ENCODE data around the gene DISC1.
"Not testable (repeated sequence)": the region's sequence is repeated elsewhere in the genome, so short reads cannot be mapped to it uniquely, and the experiment has no call there.

Gene DISC1

GRCh38 chr1:231618609-231619256 is 7.9 kb upstream of the DISC1 start:
- Mint-ChIP-seq H3K9me3 (no peaks in the 10 kb centered on the region), H3K27ac (no peak overlapping the region), H3K4me1 (peaks cover 17% of the 10 kb centered on the region), H3K27me3 (peaks cover 30% of the 10 kb centered on the region), H3K4me3 (no peak overlapping the region), H3K36me3 (no peaks in the 10 kb centered on the region)
- ATAC-seq: no peak

GRCh38 chr1:231619257-231619634 is 7.3 kb upstream of the DISC1 start:
- Mint-ChIP-seq H3K9me3 (no peaks in the 10 kb centered on the region), H3K27me3 (peaks cover 34% of the 10 kb centered on the region), H3K4me3 (no peak overlapping the region), H3K36me3 (no peaks in the 10 kb centered on the region), H3K4me1 (peaks cover 12% of the 10 kb centered on the region), H3K27ac (no peak overlapping the region)
- ATAC-seq: no peak

- ATAC-seq, H3K36me3 Mint-ChIP-seq, H3K4me3 Mint-ChIP-seq, H3K9me3 Mint-ChIP-seq, H3K27ac Mint-ChIP-seq: not testable (repeated sequence)
- Mint-ChIP-seq H3K27me3 (peaks cover 34% of the 10 kb centered on the region), H3K4me1 (peaks cover 16% of the 10 kb centered on the region)
Measured at GRCh38 chr1:231625042-231625441, 1.5 kb upstream of the DISC1 start.

GRCh38 chr1:231625975-231626534 is 535 bp upstream of the DISC1 start:
- Mint-ChIP-seq H3K9me3 (no peaks in the 10 kb centered on the region), H3K4me1 (peaks cover 16% of the 10 kb centered on the region), H3K36me3 (no peaks in the 10 kb centered on the region), H3K4me3 (peak overlapping the region; percentile 90), H3K27ac (peak overlapping the region; percentile 79), H3K27me3 (peaks cover 26% of the 10 kb centered on the region)
- no peak for ATAC-seq

- no peaks in the 10 kb centered on the region for H3K9me3 Mint-ChIP-seq
- H3K4me1 Mint-ChIP-seq: peaks cover 16% of the 10 kb centered on the region
- peak; percentile 81 for ATAC-seq
Measured at GRCh38 chr1:231626951-231627614, 493 bp downstream of the DISC1 start.

GRCh38 chr1:231628207-231628876 is 1.8 kb downstream of the DISC1 start:
- ATAC-seq: no peak
- Mint-ChIP-seq H3K4me1 (peaks cover 16% of the 10 kb centered on the region), H3K4me3 (no peak overlapping the region), H3K27me3 (peaks cover 8% of the 10 kb centered on the region), H3K9me3 (no peaks in the 10 kb centered on the region), H3K36me3 (no peaks in the 10 kb centered on the region), H3K27ac (no peak overlapping the region)

More at GRCh38 chr1:231626951-231627614, 493 bp downstream of the DISC1 start:
- Mint-ChIP-seq H3K27ac (peak overlapping the region; percentile 79), H3K27me3 (peaks cover 20% of the 10 kb centered on the region), H3K36me3 (no peaks in the 10 kb centered on the region), H3K4me3 (peak overlapping the region; percentile 90)

GRCh38 chr1:231629132-231629531 is 2.5 kb downstream of the DISC1 start:
- H3K4me3 Mint-ChIP-seq: no peak overlapping the region
- ATAC-seq: no peak
- peaks cover 16% of the 10 kb centered on the region for H3K4me1 Mint-ChIP-seq
- no peaks in the 10 kb centered on the region for H3K36me3 Mint-ChIP-seq
- peaks cover under 1% of the 10 kb centered on the region for H3K27me3 Mint-ChIP-seq
- H3K9me3 Mint-ChIP-seq: no peaks in the 10 kb centered on the region
- H3K27ac Mint-ChIP-seq: no peak overlapping the region

GRCh38 chr1:231630558-231631205 is 4.1 kb downstream of the DISC1 start:
- no peak overlapping the region for H3K27ac Mint-ChIP-seq
- no peaks in the 10 kb centered on the region for H3K36me3 Mint-ChIP-seq
- H3K4me1 Mint-ChIP-seq: peaks cover 16% of the 10 kb centered on the region
- ATAC-seq: no peak
- H3K27me3 Mint-ChIP-seq: no peaks in the 10 kb centered on the region
- H3K4me3 Mint-ChIP-seq: no peak overlapping the region
- no peaks in the 10 kb centered on the region for H3K9me3 Mint-ChIP-seq

GRCh38 chr1:231631717-231632116 is 5.1 kb downstream of the DISC1 start:
- peaks cover 5% of the 10 kb centered on the region for H3K4me1 Mint-ChIP-seq
- no peaks in the 10 kb centered on the region for H3K9me3 Mint-ChIP-seq
- H3K27ac Mint-ChIP-seq: no peak overlapping the region
- no peak overlapping the region for H3K4me3 Mint-ChIP-seq
- no peaks in the 10 kb centered on the region for H3K27me3 Mint-ChIP-seq
- ATAC-seq: no peak
- H3K36me3 Mint-ChIP-seq: no peaks in the 10 kb centered on the region

GRCh38 chr1:231632119-231632518 is 5.5 kb downstream of the DISC1 start:
- no peaks in the 10 kb centered on the region for H3K36me3 Mint-ChIP-seq
- H3K4me1 Mint-ChIP-seq: peaks cover 5% of the 10 kb centered on the region
- H3K27ac Mint-ChIP-seq: no peak overlapping the region
- no peaks in the 10 kb centered on the region for H3K9me3 Mint-ChIP-seq
- no peaks in the 10 kb centered on the region for H3K27me3 Mint-ChIP-seq
- ATAC-seq: no peak
- H3K4me3 Mint-ChIP-seq: no peak overlapping the region

- Mint-ChIP-seq H3K27me3 (no peaks in the 10 kb centered on the region), H3K36me3 (no peaks in the 10 kb centered on the region), H3K4me3 (no peak overlapping the region), H3K9me3 (no peaks in the 10 kb centered on the region), H3K27ac (no peak overlapping the region), H3K4me1 (no peaks in the 10 kb centered on the region)
- no peak for ATAC-seq
Measured at GRCh38 chr1:231634323-231635013, 7.9 kb downstream of the DISC1 start.

GRCh38 chr1:231636157-231636556 is 9.6 kb downstream of the DISC1 start:
- Mint-ChIP-seq H3K27me3 (no peaks in the 10 kb centered on the region), H3K36me3 (no peaks in the 10 kb centered on the region), H3K27ac (no peak overlapping the region), H3K9me3 (no peaks in the 10 kb centered on the region), H3K4me3 (no peak overlapping the region), H3K4me1 (no peaks in the 10 kb centered on the region)
- no peak for ATAC-seq

GRCh38 chr1:231636922-231637321 is 10.3 kb downstream of the DISC1 start:
- not testable (repeated sequence) for H3K4me1 Mint-ChIP-seq, H3K27ac Mint-ChIP-seq, ATAC-seq, H3K27me3 Mint-ChIP-seq, H3K9me3 Mint-ChIP-seq, H3K36me3 Mint-ChIP-seq, H3K4me3 Mint-ChIP-seq

GRCh38 chr1:231638647-231639046 is 12.1 kb downstream of the DISC1 start:
- no peaks in the 10 kb centered on the region for H3K36me3 Mint-ChIP-seq
- no peak for ATAC-seq
- no peaks in the 10 kb centered on the region for H3K27me3 Mint-ChIP-seq
- H3K4me3 Mint-ChIP-seq: no peak overlapping the region
- H3K27ac Mint-ChIP-seq: no peak overlapping the region
- H3K4me1 Mint-ChIP-seq: no peaks in the 10 kb centered on the region
- H3K9me3 Mint-ChIP-seq: no peaks in the 10 kb centered on the region

- Mint-ChIP-seq H3K4me3 (no peak overlapping the region), H3K27ac (no peak overlapping the region), H3K9me3 (no peaks in the 10 kb centered on the region), H3K27me3 (no peaks in the 10 kb centered on the region), H3K4me1 (no peaks in the 10 kb centered on the region), H3K36me3 (no peaks in the 10 kb centered on the region)
- ATAC-seq: no peak
Measured at GRCh38 chr1:231639819-231640218, 13.2 kb downstream of the DISC1 start.
